Skin of body (tissue), 2 donors: Measurements from ENCODE around the gene MTUS2. TPM values are rescaled to one million over a fixed set of nuclear protein-coding genes. Genes with fewer than 3 reads are reported as not detected.

ENCODE experiments used
- DNase-seq: peaks from one replicate; lab custom pipeline; 2025; lab: John Stamatoyannopoulos, UW
- total RNA-seq: library from RNA; depleted of rRNA; stranded (reverse); fragments of >200 nt; gene quantifications from one replicate; pipeline ENCODE4 v1.2.3, GENCODE V29; 2014

The MTUS2 gene
- total RNA-seq, 1 donor from 2014 or later, result 1.2 TPM

DNA sequence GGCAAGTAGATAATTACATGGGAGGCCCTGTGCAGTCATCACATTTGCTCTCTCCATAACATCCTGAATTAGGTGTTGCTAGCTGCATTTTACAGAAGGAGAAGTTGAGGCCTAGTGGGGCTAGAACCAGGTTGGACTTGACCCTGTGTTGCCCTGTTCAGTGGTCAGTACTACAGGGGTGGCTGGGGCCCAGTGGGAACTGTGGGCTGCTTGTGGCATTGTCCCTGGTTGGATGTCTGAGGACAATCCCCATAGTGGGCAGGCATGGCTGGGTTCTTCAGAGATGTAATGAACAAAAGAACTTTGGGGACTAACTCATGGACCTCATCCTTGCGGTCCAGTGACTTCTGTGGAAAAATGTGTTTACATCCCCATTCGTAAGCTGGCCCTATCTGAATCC is 38.9 kb downstream of the MTUS2 start:
- no peak for DNase-seq

DNA sequence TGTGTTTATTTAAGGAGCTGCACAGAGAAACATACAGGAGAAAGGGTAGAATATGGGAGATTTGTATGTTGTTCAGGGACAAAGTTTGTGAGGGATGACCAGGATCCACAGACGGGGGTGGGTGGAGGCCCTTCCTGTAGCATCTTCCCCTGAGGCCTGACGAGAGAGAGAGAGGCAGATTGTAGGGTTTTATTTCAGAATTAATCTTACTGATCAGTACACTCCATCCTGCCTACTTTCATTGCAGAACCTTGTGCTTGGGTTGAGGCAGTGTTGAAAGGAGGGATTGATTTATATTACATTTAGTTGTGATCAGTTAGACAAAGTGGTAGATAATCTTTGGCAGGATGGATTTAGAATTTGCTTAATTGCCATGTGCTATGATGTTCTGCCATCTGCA is 39.6 kb downstream of the MTUS2 start:
- DNase-seq, result no peak

GRCh38 chr13:28864544-28864943 is 44.4 kb downstream of the MTUS2 start:
- no peak for DNase-seq

GRCh38 chr13:28865149-28865744 is 45.1 kb downstream of the MTUS2 start:
- DNase-seq, result no peak

DNA sequence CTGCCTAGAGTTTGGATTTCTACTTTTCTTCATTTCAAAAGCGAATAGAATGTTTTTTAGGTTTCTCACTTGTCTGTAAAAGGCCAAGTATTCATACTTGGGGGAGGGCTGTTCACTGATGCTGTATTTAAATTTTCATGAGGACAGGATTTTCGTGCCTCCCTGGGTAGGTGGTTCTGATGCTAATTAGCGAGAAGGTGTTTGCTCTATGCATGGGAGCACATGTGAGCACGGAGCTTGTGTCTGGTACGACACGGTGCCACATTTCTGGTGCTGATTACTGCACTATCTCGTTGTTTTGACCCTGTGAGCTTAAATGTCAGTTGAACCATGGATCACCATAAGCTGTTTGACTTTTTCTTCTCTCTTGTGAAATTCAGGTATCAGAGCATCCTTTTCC is 45.8 kb downstream of the MTUS2 start:
- DNase-seq, result no peak

DNA sequence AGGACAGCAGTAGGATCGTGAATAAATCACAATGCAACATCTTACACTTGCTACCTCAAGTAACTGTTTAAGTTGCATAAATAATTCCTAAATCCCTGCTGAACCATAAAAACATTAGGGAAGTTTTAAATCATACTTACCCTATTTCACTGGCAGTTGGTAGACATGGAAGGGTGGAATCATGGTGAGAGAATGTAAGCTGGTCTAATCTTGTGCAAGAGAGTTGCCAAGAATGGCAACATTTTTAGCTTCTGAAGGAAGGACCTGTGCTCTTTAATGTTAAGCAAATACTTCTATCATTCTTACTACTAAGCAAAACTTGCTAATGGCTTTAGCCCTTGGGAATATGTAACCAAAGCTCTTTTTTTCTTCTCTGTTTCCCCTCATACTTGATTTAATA is 46.8 kb downstream of the MTUS2 start:
- DNase-seq, result no peak

- no peak for DNase-seq
Measured at GRCh38 chr13:28867564-28867963, 47.4 kb downstream of the MTUS2 start.

DNA sequence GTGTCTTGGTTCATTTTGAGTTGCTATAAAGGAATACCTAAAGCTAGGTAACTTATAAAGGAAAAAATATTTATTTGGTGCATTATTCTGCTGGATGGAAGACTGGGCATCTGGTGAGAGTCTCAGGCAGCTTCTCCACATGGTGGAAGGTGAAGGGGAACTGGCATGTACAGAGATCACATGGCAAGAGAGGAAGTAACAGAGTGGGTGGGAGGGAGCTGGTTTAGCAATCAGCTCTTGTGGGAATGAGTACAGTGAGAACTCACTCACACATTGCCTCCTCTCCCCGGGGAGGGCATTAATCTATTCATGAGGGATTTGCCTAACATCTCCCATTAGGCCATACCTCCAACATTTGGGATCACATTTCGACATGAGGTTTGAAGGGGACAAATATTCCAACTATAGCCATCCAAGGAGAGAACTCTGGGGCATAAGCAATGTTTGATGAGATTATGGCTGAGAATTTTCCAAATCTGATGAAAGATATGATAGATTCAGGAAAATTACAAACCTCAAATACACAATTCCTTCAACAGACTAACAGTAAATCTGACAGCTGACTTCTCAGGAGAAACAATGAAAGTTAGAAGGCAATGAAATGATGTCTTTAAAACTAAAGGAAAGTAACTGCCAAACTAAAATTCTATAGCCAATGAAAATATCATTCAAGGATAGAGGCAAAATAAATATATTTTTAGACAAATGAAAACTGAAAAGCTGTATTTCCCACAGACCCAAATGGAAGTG is 52.5 kb downstream of the MTUS2 start:
- DNase-seq, result no peak

DNA sequence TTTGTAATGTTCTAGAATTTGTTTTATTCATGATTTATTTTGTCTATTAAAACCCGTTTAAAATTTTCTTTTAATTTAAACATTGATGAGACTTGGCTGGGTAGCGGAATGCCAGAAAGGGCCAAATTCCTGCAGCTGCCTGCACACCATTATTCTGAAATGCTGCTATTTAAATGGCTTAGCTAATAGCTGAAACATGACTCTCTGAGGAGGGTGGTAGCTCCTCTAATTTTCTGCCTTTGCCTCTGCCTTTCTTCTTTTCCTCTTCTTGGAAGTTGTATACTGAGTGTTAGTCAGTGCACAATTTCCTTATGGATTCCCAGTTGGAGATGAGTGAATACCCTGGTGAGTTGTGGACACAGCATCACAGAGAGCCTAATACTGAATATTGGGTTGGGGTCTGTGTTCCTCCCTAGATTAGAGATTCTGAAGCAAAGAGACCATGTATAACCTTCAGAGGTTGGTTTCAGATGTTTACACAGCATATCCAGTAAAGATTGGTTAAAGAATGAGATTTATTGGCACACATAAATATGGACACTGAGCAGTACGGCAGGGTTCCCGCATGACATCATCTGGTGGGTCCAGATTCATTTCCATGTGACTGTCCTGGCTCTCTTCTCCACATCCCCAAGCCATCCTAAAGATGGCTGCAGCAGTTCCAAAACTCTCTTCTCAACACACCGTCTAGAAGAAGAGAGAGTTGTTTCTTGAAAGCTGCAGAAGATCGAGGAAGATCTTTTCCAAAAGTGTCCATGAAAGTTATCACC is 55.9 kb downstream of the MTUS2 start:
- DNase-seq, result no peak

- no peak for DNase-seq
Measured at GRCh38 chr13:28877408-28877807, 57.3 kb downstream of the MTUS2 start.

- DNase-seq, result peak; percentile 3
Measured at GRCh38 chr13:28885181-28885580, 65.0 kb downstream of the MTUS2 start.

DNA sequence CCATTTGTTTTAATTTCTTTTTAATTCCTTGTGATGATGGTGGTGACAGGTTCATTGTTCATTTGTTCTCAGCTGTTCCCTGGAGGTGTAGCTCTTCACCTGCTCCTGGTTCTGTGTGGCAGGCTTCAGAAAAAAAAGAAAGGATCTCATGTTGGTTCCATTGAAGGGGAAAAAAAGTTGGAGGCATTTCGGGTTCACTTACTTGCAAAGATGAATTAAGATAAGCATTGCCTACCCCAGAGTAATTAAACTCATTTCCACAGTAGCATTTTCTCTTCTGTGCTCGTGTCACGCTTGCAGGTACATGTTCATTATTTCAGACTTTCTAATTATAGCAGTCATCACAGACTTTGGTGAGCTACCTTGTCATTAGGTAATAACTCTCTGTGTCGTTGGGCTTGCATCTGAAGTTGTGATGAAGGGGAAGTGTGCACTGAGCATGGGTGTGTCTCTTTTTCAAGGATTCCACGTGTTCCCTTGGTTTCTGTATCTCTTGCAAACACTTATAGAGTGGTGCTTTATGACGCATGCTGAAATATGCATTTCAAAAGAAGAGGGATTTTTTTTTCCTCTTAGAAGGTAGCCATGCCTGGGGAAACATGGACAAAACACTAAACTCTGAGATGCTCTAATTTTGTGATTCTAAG is 69.1 kb downstream of the MTUS2 start:
- DNase-seq, result no peak

DNA sequence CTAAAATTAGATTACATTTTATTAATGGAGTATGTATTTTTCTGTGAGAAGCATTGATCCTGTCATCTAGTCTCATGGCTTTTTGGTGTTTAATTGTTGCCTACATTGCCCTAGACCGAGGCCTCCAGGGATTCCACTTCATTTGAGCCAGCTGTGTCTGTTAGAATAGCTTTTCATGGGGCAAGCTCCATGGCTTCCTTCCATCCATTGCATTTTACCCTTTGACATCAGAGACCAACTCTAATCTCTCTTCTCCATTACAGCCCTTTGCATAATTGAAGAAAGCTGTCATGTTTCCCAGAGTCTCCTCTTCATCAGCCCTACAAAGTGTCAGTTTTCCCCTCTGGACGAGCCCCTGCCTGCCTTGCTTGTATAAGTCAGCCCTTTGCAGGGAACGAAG is 70.6 kb downstream of the MTUS2 start:
- DNase-seq, result no peak

DNA sequence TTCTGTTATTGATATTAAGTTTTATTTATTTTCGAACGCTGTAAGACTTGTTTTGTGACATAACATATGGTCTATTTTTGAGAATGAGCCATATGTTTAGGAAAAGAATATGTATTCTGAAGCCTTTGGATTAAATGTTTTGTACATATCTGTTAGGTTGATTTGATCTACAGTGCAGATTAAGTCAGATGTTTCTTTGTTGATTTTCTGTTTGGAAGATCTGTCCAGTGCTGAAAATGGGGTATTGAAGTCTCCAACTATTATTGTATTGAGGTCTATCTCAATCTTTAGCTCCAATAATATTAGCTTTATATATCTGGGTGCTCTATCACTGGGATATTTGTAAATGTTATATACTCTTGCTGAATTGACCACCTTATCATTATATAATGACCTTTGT is 97.9 kb downstream of the MTUS2 start:
- no peak for DNase-seq

DNA sequence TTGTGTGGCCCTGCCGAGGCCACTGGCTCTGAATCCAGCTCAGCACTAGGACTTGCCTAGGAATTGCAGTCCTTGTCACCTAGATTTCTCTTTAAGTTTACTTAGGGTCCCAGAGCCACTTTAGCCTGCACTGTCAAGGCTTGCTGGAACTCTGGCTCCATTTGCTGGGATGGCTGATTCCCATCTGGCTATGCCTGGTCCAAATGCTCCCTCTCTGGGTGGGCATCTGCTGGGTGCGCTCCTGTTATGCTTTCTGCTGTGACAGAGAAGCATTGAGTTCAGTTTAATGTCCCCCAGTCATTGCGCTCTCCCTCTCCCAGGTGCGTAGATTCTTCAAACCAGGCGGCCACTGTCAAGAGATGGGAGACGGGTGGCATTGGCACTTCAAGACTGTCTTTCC is 102.2 kb downstream of the MTUS2 start:
- DNase-seq, result no peak

DNA sequence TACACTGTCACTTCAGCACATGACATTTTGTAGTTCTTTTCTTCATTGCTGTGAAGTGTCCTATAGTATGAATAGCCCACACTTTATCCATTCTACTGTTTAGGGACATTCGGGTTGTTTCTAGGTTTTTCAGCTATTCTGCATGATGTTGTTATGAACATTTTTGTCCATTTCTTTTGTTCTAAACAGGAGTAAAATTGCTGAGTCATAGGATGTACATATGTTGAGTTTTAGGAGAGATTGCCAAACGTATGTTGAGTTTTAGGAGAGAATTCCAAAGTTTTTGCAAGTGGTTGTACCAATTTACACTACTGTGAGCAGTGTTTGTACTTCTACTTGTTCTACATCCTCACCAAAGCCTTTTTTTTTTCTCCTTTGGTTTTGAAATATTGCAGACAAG is 115.0 kb downstream of the MTUS2 start:
- DNase-seq, result no peak

- no peak for DNase-seq
Measured at GRCh38 chr13:28942906-28943305, 122.8 kb downstream of the MTUS2 start.

GRCh38 chr13:28953714-28954418 is 133.7 kb downstream of the MTUS2 start:
- DNase-seq, result no peak

DNA sequence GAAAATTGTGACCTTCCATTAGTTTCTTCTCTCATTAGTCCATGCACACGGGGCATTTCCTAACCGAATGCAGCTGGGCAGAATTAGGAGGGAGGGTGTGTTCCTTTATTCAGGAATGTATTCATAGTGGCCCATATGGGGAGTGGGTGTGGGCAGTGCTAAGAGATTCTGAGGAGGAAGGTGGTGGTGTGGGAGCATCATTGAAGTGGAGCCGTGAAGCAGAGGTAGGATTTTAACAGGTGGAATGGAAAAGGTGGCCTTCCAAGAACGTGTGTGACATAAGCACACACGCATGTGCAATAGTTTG is 134.2 kb downstream of the MTUS2 start:
- DNase-seq, result no peak

DNA sequence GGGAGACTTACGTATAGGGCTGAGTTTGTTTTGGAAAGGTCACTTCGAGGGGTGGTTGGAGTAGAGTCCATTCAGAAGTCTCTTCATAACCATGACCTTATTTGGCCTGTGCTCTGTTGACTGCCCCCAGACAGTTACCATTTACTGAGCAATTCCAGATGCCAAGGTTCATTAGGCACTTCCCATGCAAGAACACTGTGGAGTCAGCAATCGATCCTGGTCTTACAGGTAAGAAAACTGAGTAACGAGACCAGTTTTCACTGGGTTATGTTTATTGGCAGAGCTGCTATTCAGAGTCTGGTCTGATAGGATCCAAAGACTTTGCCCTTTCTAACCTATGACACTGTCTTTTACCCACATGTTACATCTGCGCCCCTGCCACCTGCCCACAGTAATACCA is 134.7 kb downstream of the MTUS2 start:
- DNase-seq, result no peak

GRCh38 chr13:28955264-28955966 is 135.3 kb downstream of the MTUS2 start:
- DNase-seq, result no peak
